HepG2 (cell line): ENCODE measurements around the gene PIGL.

Source experiments
- BORCS8-MEF2B ChIP-seq: sonication (generic); formaldehyde crosslinking; IDR thresholded peaks from 2 replicates; pipeline ENCODE4 v1.8.0; 2022; ENCODE audit warnings: mild to moderate bottlenecking, missing genetic modification reagents
- CHD2 ChIP-seq: IDR thresholded peaks from 2 replicates; pipeline ENCODE4 v1.6.1; 2011; ENCODE audit warnings: low read depth, low read length, improper control_type of control experiment
- ETV6 ChIP-seq: sonication (generic); formaldehyde crosslinking; conservative IDR thresholded peaks from 2 replicates; pipeline ENCODE4 v1.4.0; 2020; ENCODE audit warnings: missing genetic modification reagents
- HES4 ChIP-seq: sonication (generic); formaldehyde crosslinking; IDR thresholded peaks from 2 replicates; pipeline ENCODE4 v1.9.0; 2021; ENCODE audit warnings: mild to moderate bottlenecking, missing genetic modification reagents, borderline replicate concordance
- MAFF ChIP-seq: IDR thresholded peaks from 2 replicates; pipeline ENCODE4 v1.6.1; 2011; ENCODE audit warnings: low read depth, low read length, improper control_type of control experiment
- NBN ChIP-seq: fragments of 450-650 bp; conservative IDR thresholded peaks from 2 replicates; pipeline ENCODE4 v1.6.1; 2017
- POLR2A ChIP-seq, 2 experiments: IDR thresholded peaks; 2 replicates each; pipeline ENCODE4 v1.6.1; 2011; ENCODE audit warnings: low read depth in 2 of 2, low read length in 2 of 2, mild to moderate bottlenecking in 1 of 2, moderate library complexity in 1 of 2; ENCODE audit not compliant: insufficient read depth in 1 of 2
- POLR2AphosphoS5 ChIP-seq: IDR thresholded peaks from 2 replicates; pipeline ENCODE4 v1.6.1; 2012; ENCODE audit warnings: low read depth, low read length
- SP1 ChIP-seq, 2 experiments: fragments of 450-650 bp in 1 of 2; sonication (generic) in 1 of 2; formaldehyde crosslinking in 1 of 2; IDR thresholded peaks; 2 replicates each; pipeline versions ENCODE4 v1.4.0 to v1.6.1; 2016 to 2020; ENCODE audit warnings: missing genetic modification reagents in 1 of 2
- ZFX ChIP-seq: sonication (generic); formaldehyde crosslinking; IDR thresholded peaks from 2 replicates; pipeline ENCODE4 v1.4.0; 2020; ENCODE audit warnings: mild to moderate bottlenecking, low read depth, missing genetic modification reagents, moderate library complexity
- ZNF121 ChIP-seq: sonication (generic); formaldehyde crosslinking; IDR thresholded peaks from 2 replicates; pipeline ENCODE4 v1.5.0; 2020; ENCODE audit warnings: mild to moderate bottlenecking, missing genetic modification reagents
- ZNF275 ChIP-seq: sonication (generic); formaldehyde crosslinking; IDR thresholded peaks from 2 replicates; pipeline ENCODE4 v1.8.0; 2022; ENCODE audit warnings: missing genetic modification reagents, mild to moderate bottlenecking, inconsistent platforms, borderline replicate concordance
- TF ChIP-seq, protein P1 (sequence below), 2 experiments: sonication (generic) in 1 of 2; formaldehyde crosslinking in 1 of 2; IDR thresholded peaks; 2 replicates each; pipeline versions ENCODE4 v1.5.1 to v1.6.1; 2011 to 2020; ENCODE audit warnings: borderline replicate concordance in 1 of 2, low read depth in 1 of 2, low read length in 1 of 2, mild to moderate bottlenecking in 1 of 2, missing genetic modification reagents in 1 of 2, moderate library complexity in 1 of 2
- TF ChIP-seq, protein P2 (sequence below): sonication (generic); formaldehyde crosslinking; IDR thresholded peaks from 2 replicates; pipeline ENCODE4 v1.5.0; 2020; ENCODE audit warnings: mild to moderate bottlenecking, missing genetic modification reagents, moderate library complexity

- TF ChIP-seq ZNF121 (CRISPR knock-in tag) (no peak), POLR2AphosphoS5 (no peak), SP1 (IDR thresholded peaks at IDR 0.05) (no peak), SP1 (CRISPR knock-in tag; IDR thresholded peaks at IDR 0.05) (no peak), ZFX (no peak), NBN (no peak), POLR2A (IDR thresholded peaks at IDR 0.05; ENCODE audit: insufficient read depth in 1 of 2, low read depth in 2 of 2, low read length in 2 of 2) (no peak), MAFF (no peak), CHD2 (no peak), ETV6 (CRISPR knock-in tag) (no peak), BORCS8-MEF2B (CRISPR knock-in tag) (no peak), HES4 (CRISPR knock-in tag) (no peak), ZNF275 (CRISPR knock-in tag) (no peak)
- TF ChIP-seq, protein P1, sequence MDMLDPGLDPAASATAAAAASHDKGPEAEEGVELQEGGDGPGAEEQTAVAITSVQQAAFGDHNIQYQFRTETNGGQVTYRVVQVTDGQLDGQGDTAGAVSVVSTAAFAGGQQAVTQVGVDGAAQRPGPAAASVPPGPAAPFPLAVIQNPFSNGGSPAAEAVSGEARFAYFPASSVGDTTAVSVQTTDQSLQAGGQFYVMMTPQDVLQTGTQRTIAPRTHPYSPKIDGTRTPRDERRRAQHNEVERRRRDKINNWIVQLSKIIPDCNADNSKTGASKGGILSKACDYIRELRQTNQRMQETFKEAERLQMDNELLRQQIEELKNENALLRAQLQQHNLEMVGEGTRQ (IDR thresholded peaks at IDR 0.05; ENCODE audit: low read depth, low read length) = no peak
- TF ChIP-seq, protein P1 (CRISPR knock-in tag; IDR thresholded peaks at IDR 0.05; ENCODE audit: borderline replicate concordance) = no peak
- TF ChIP-seq, protein P2, sequence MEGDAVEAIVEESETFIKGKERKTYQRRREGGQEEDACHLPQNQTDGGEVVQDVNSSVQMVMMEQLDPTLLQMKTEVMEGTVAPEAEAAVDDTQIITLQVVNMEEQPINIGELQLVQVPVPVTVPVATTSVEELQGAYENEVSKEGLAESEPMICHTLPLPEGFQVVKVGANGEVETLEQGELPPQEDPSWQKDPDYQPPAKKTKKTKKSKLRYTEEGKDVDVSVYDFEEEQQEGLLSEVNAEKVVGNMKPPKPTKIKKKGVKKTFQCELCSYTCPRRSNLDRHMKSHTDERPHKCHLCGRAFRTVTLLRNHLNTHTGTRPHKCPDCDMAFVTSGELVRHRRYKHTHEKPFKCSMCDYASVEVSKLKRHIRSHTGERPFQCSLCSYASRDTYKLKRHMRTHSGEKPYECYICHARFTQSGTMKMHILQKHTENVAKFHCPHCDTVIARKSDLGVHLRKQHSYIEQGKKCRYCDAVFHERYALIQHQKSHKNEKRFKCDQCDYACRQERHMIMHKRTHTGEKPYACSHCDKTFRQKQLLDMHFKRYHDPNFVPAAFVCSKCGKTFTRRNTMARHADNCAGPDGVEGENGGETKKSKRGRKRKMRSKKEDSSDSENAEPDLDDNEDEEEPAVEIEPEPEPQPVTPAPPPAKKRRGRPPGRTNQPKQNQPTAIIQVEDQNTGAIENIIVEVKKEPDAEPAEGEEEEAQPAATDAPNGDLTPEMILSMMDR (CRISPR knock-in tag) = no peak
Observed at GRCh38 chr17:16273929-16274339, 56.9 kb downstream of the PIGL start.
